ENCODE data around the gene HEG1. TPM values are rescaled to one million over a fixed set of nuclear protein-coding genes. Genes with fewer than 3 reads are reported as not detected.

HEG1 gene
- 6.7 to 13.8 TPM (median 10.9 TPM) in 5 replicates for total RNA-seq (2022; extraction: Qiagen RNA extraction)

GRCh38 chr3:125055913-125056745, at the start of gene HEG1:
TSS of gene HEG1 (minus strand) at chr3:125055997. CDS start at chr3:125055890, 107 bp downstream.

GRCh38 chr3:124934577-124934976, 121.2 kb downstream of the HEG1 start, which contains the start of gene MUC13:
TSS of gene MUC13 (minus strand) at chr3:124934751. CDS start at chr3:124934712, 39 bp downstream.

Other genes with a start within 250 kb of the HEG1 start
- 425 to 500 TPM (median 462 TPM) in 5 replicates for gene ITGB5, start 168.6 kb downstream of the HEG1 start, total RNA-seq (2022; extraction: Qiagen RNA extraction)
- gene MUC13, start 121.2 kb downstream of the HEG1 start, total RNA-seq (2022; extraction: Qiagen RNA extraction): 7.0 to 8.5 TPM (median 8.1 TPM) in 5 replicates
- 1.6 to 2.2 TPM (median 1.8 TPM) in 5 replicates for gene SLC12A8, start 156.8 kb upstream of the HEG1 start, total RNA-seq (2022; extraction: Qiagen RNA extraction)